Panc1 (cell line): ENCODE measurements around the gene MBNL2.

Experiments used
- CTCF ChIP-seq: fragments of 450-650 bp; IDR thresholded peaks from 2 replicates; pipeline ENCODE4 v1.5.1; 2017; ENCODE audit warnings: mild to moderate bottlenecking
- POLR2AphosphoS5 ChIP-seq: IDR thresholded peaks from 2 replicates; pipeline ENCODE4 v1.6.1; 2012; ENCODE audit warnings: mild to moderate bottlenecking, low read depth, low read length, moderate library complexity

GRCh38 chr13:97356592-97356991, 134.5 kb downstream of the MBNL2 start:
- no peak for TF ChIP-seq POLR2AphosphoS5
- TF ChIP-seq CTCF: no peak
